Brain microvascular endothelial cell (primary cell): ENCODE results near the gene ERCC6L.
"Not testable (repeated sequence)": the region's sequence is repeated elsewhere in the genome, so short reads cannot be mapped to it uniquely, and the experiment has no call there.

ENCODE experiments used
- DNase-seq: peaks from one replicate; pipeline ENCODE4 v3.0.0-alpha.2; 2020
- H3K27ac ChIP-seq: fragments of 250-450 bp; sonication (Bioruptor Pico); 2 replicates; pipeline ENCODE4 v1.5.1; 2020; ENCODE audit warnings: mild to moderate bottlenecking, moderate library complexity
- H3K27me3 ChIP-seq: fragments of 250-450 bp; sonication (Bioruptor Pico); replicated peaks from 2 replicates; pipeline ENCODE4 v1.5.1; 2020; ENCODE audit warnings: mild to moderate bottlenecking
- H3K36me3 ChIP-seq: fragments of 250-450 bp; sonication (Bioruptor Pico); replicated peaks from 2 replicates; pipeline ENCODE4 v1.5.1; 2020; ENCODE audit warnings: mild to moderate bottlenecking
- H3K4me3 ChIP-seq: 2 replicates; pipeline ENCODE4 v1.5.1; 2011; ENCODE audit warnings: low read depth, mild to moderate bottlenecking, control low read depth, low read length, moderate library complexity
- CTCF ChIP-seq: IDR thresholded peaks from 2 replicates; pipeline ENCODE4 v1.5.1; 2011; ENCODE audit warnings: low read depth, mild to moderate bottlenecking, moderate library complexity, low read length, control low read depth, inconsistent platforms; ENCODE audit errors: missing control alignments
- in situ Hi-C: cut with HindIII; loops from 2 replicates; pipeline ENCODE4 v1.10.0; 2017; ENCODE audit warnings: low sequenced_read_pairs, low pct_ligation_motif_present

The ERCC6L gene

GRCh38 chrX:72245461-72246089 is 6.7 kb upstream of the ERCC6L start:
- H3K36me3 ChIP-seq: no peaks in the 10 kb centered on the region
- peak; percentile 65 for DNase-seq
- H3K27me3 ChIP-seq: peaks cover 2% of the 10 kb centered on the region
- no peak overlapping the region for H3K4me3 ChIP-seq
- H3K27ac ChIP-seq: no peak overlapping the region
- peak; percentile 90 for TF ChIP-seq CTCF
- in situ Hi-C loops: no loop called here

- peak; percentile 44 for DNase-seq
- H3K27ac ChIP-seq: no peak overlapping the region
- in situ Hi-C loops: no loop called here
- TF ChIP-seq CTCF: no peak
- H3K4me3 ChIP-seq: no peak overlapping the region
- no peaks in the 10 kb centered on the region for H3K27me3 ChIP-seq
- H3K36me3 ChIP-seq: no peaks in the 10 kb centered on the region
Observed at GRCh38 chrX:72243472-72243871, 4.6 kb upstream of the ERCC6L start.

- Histone ChIP-seq H3K4me3 (no peak overlapping the region), H3K36me3 (no peaks in the 10 kb centered on the region), H3K27ac (no peak overlapping the region), H3K27me3 (no peaks in the 10 kb centered on the region)
- DNase-seq: no peak
- in situ Hi-C loops: no loop called here
- no peak for TF ChIP-seq CTCF
Observed at GRCh38 chrX:72240976-72241375, 2.1 kb upstream of the ERCC6L start.

- Histone ChIP-seq H3K36me3 (no peaks in the 10 kb centered on the region), H3K27me3 (no peaks in the 10 kb centered on the region), H3K27ac (no peak overlapping the region), H3K4me3 (peak overlapping the region; percentile 65)
- DNase-seq: no peak
- TF ChIP-seq CTCF: no peak
- in situ Hi-C loops: no loop called here
Observed at GRCh38 chrX:72238183-72238582, 644 bp downstream of the ERCC6L start.

- in situ Hi-C loops: no loop called here
- H3K27ac ChIP-seq: no peak overlapping the region
- H3K27me3 ChIP-seq: no peaks in the 10 kb centered on the region
- TF ChIP-seq CTCF: no peak
- H3K36me3 ChIP-seq: no peaks in the 10 kb centered on the region
- no peak overlapping the region for H3K4me3 ChIP-seq
- no peak for DNase-seq
Observed at GRCh38 chrX:72236841-72237240, 2.0 kb downstream of the ERCC6L start.

- in situ Hi-C loops: no loop called here
- Histone ChIP-seq H3K4me3 (no peak overlapping the region), H3K27me3 (no peaks in the 10 kb centered on the region), H3K27ac (no peak overlapping the region), H3K36me3 (no peaks in the 10 kb centered on the region)
- TF ChIP-seq CTCF: no peak
- DNase-seq: no peak
Observed at GRCh38 chrX:72230290-72230689, 8.5 kb downstream of the ERCC6L start.

- H3K27me3 ChIP-seq, in situ Hi-C loops, H3K36me3 ChIP-seq, H3K4me3 ChIP-seq, DNase-seq, H3K27ac ChIP-seq: not testable (repeated sequence)
Observed at GRCh38 chrX:72220375-72220774, 18.5 kb downstream of the ERCC6L start.
